ENCODE results near the gene PLXNA2.

DNA sequence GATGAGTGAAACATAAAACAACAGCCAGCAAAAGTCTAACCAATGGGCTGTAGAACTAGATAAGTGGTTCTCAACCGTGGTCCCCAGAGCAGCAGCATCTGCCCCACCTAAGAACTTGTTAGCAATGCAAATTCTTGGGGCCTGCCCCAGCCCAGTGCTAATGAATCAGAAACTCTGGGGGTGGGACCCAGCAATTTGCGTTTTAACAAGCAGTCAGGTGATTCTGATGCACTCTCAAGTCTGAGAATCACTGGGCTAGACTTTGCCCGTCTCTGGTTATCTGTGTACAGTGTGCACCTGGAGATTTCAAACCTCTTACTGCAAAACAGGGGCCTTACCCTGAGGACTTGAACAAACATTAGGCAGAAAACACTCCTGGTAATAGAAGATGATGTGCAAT is 66.5 kb downstream of the PLXNA2 start:
- TF ChIP-seq CTCF (IDR thresholded peaks at IDR 0.05) = no peak
- TF ChIP-seq POLR2AphosphoS5 (IDR thresholded peaks at IDR 0.05) = no peak
- TF ChIP-seq POLR2A (IDR thresholded peaks at IDR 0.05) = no peak
